B cell (primary cell): Measurements from ENCODE around the gene RASGEF1C.

ENCODE experiments used
- EZH2 ChIP-seq: IDR thresholded peaks from 2 replicates; pipeline ENCODE4 v1.6.1; 2012; ENCODE audit warnings: borderline replicate concordance, low read depth, mild to moderate bottlenecking, moderate library complexity, low read length; ENCODE audit not compliant: insufficient read depth, poor library complexity, severe bottlenecking
- TF ChIP-seq, protein P1 (sequence below): fragments of 200-600 bp; IDR thresholded peaks from one replicate; pipeline ENCODE4 v1.8.0; 2022; ENCODE audit warnings: antibody characterized with exemption, mild to moderate bottlenecking

DNA sequence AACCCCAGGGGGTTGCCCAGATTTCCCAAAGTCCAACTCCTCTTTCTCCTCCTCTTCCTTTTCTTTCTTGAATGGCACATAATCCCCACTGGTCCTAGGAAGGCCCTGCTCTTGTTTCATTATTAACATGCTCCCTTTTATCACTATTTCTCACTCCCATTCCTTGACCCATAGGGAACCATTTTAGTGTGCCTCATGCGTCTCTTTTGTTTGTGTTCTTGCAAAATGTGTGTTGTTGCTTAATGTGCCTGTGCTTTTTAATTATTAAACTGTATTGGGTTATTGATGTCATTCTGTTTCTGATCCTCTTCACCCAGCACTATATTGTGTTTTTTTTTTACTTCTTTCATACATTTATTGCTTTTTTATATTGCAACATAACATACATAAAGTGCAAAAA lies 133.3 kb downstream of the RASGEF1C start:
- TF ChIP-seq, protein P1, sequence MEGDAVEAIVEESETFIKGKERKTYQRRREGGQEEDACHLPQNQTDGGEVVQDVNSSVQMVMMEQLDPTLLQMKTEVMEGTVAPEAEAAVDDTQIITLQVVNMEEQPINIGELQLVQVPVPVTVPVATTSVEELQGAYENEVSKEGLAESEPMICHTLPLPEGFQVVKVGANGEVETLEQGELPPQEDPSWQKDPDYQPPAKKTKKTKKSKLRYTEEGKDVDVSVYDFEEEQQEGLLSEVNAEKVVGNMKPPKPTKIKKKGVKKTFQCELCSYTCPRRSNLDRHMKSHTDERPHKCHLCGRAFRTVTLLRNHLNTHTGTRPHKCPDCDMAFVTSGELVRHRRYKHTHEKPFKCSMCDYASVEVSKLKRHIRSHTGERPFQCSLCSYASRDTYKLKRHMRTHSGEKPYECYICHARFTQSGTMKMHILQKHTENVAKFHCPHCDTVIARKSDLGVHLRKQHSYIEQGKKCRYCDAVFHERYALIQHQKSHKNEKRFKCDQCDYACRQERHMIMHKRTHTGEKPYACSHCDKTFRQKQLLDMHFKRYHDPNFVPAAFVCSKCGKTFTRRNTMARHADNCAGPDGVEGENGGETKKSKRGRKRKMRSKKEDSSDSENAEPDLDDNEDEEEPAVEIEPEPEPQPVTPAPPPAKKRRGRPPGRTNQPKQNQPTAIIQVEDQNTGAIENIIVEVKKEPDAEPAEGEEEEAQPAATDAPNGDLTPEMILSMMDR, result no peak
- no peak for TF ChIP-seq EZH2
